Measurements from ENCODE around the gene IDH3A.

DNA sequence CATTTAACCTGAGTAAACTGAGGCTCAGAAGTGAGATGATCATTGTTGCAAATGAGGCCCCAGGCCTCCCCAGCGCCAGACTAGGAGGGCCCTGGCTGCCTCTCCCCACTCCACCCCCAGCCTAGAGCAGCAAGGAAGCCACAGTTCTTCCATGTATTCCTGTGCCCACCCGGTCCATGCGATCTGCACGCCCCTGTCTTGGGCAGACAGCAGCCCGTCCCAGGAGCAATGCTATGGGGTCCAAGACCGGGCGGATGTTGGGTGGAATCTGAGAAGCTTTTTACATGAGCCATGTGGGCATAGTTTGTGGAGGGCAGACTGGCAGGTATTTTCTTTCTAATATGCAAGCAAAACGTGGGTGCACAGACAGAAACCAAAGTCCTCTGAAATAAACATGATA, 41.7 kb upstream of the IDH3A start:
- TF ChIP-seq POLR2A (IDR thresholded peaks at IDR 0.05; ENCODE audit: low read depth, low read length) (no peak), TAF1 (IDR thresholded peaks at IDR 0.05; ENCODE audit: low read depth, low read length) (no peak)
